D721Med (cell line): Measurements from ENCODE around the gene SFT2D3.

Experiments used
- DNase-seq: peaks from one replicate; pipeline ENCODE4 v3.0.0; 2011; ENCODE audit warnings: low spot score; ENCODE audit not compliant: insufficient read length
- FAIRE-seq: peaks from 2 replicates; lab custom pipeline; 2011; peaks lifted over from hg19 to GRCh38; lab: Jason Lieb, UNC
- CTCF ChIP-seq: IDR thresholded peaks from 2 replicates; pipeline ENCODE4 v1.5.1; 2012; ENCODE audit warnings: mild to moderate bottlenecking, control low read depth; ENCODE audit not compliant: insufficient read depth; ENCODE audit errors: missing control alignments

The SFT2D3 gene

DNA sequence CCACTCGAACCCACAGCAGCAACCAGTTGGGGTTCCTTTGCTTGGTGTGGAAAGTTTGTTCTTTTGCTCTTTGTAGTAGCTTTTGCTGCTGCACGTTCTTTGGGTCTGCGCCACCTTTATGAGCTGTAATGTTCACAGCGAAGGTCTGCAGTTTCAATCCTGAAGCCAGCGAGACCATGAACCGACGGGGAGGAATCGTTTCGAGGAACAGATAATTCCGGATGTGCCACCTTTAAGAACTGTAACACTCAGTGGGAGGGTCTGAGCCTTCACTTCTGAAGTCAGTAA, 41.1 kb upstream of the SFT2D3 start:
- no peak for TF ChIP-seq CTCF
- no peak for DNase-seq
- no peak for FAIRE-seq

DNA sequence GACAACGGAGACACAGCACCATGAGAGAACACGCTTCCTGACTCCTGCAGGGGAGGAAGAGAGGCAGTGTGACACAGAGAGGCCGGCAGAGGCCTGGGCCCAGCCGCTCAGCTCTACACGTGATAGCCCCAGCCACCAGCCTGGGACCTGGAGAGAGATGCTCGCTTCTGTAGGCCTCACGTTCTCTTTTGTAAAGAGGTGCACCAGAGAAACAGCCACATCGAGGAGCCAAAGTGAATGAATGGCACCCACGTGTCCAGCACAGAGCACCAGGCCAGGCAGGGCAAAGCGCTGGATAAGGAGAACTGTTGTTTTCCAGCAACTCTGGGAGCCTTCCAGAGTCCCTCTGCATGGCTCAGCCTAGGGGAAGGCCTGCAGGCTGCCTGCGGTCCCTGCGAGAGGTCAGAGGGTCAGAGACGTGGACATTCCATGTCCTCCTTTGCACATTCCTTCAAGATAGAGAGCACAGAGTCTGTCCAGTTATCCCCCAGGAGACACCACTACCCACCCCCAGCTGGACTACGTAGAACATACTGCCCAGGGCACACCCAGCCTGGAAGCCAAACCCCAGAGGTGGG, 40.1 kb upstream of the SFT2D3 start:
- no peak for TF ChIP-seq CTCF
- no peak for FAIRE-seq

GRCh38 chr2:127661949-127662510, 39.3 kb upstream of the SFT2D3 start:
- no peak for FAIRE-seq
- TF ChIP-seq CTCF: no peak
- DNase-seq: no peak

More for the DNA sequence above, 40.1 kb upstream of the SFT2D3 start:
- DNase-seq: no peak

GRCh38 chr2:127662937-127663565, 38.2 kb upstream of the SFT2D3 start:
- FAIRE-seq: no peak
- no peak for TF ChIP-seq CTCF
- DNase-seq: no peak

GRCh38 chr2:127663566-127664064, 37.7 kb upstream of the SFT2D3 start:
- DNase-seq (no peak), FAIRE-seq (no peak)
- TF ChIP-seq CTCF: no peak

DNA sequence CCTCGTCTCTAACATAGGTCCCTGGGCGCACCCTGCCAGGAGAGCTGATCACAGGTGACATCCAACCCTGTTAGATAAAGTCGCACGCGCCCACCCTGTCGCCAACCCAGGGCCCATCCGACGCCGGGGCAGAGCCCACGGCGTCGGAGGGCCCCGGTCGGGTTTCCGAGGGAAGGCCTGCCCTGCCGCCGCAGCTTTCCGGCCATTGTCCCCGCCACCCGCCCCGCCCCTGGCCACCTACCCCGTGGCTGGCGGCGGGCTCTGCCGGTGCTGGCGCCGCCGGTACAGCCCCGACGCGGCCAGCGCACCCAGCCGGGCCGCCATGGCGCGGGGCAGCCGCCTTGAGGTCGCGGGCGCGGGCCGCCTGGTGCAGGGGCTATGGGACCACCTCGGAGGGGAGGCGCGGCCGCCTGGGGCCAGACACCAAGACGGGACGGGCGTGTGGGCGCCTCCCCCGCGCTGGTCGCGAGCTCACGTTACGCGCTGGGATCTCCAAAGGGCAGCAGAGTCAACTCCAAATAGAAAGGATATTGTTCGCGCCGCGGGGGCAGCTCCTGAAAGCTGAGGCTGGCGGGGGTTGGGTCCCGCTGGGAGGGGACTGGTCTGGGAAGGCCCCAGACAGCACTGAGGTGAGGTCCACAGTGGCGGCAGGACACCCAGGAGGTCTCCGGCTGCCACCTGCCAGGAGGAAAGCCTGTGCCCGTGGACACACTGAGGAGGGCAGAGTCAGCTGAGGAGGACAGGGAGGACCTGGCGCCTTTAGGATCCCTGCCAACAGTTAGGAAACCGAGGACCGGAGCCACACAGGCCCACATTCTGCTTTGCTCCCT, 37.0 kb upstream of the SFT2D3 start:
- no peak for TF ChIP-seq CTCF
- FAIRE-seq (no peak), DNase-seq (no peak)
